HG03280 (cell line): ENCODE results near the gene KRTAP20-4.

Experiments
- ATAC-seq: cut with Tn5 transposase; IDR thresholded peaks from one replicate; pipeline ENCODE4 v1.9.1; 2021; ENCODE audit warnings: mild to moderate bottlenecking, moderate library complexity; ENCODE audit not compliant: unreplicated experiment

The KRTAP20-4 gene

DNA sequence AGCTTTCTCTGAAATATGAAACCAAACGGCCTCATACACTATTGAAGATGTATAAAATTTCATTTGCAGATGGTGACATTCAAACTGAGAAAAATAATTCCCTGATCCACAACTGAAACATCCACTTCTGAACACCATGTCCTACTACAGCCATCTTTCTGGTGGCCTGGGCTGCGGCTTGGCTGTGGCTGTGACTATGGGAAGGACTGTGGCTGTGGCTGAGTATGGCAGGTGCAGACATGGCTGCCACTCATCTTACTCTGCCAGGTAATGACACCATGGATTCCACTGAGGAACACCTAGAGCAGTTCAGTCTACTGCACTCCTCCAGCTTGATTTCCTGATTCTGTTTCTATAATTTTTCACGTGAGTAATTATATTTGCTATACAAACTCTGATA lies at the start of gene KRTAP20-4:
KRTAP20-4 (plus strand) TSS at position 106 of the 400 bp plus-strand sequence.
- ATAC-seq: no peak

DNA sequence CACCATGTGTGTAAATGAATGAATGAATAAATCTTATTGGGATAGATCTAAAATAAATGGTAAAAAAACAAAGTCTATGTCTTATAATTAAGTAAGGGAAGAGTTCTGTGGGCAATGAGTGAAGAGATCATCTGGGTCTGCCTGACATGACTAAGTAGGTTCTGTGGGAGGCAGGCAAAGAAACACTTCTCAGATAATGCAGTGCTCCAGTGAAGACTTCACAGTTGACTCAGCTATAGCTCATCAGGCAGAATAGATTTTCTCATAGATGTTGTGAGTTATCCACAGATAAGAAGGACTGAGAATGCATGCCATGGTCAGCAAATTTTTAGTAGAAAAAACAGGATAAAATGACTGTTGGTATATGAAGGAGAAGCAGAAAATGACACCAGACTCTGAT lies 42.7 kb upstream of the KRTAP20-4 start:
- no peak for ATAC-seq

DNA sequence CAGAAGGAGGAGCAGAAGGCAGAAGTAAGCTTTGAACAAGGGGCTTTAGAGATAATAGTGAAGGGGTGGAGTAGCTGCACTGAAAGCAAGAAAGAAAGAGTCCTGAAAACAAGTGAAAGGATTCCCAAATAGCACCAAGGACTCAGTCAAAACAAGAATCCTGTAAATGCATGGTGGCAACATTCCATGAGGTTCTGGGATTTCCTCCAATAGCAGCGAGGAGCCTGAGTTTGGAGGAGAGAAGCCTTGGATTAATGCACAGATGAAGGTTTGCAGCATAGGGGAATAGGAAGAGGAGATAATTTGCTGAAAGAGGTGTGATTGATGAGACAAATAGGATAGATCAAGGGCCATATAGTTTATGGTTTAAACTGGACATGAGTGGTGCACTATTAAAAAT lies 41.1 kb upstream of the KRTAP20-4 start:
- ATAC-seq: no peak

DNA sequence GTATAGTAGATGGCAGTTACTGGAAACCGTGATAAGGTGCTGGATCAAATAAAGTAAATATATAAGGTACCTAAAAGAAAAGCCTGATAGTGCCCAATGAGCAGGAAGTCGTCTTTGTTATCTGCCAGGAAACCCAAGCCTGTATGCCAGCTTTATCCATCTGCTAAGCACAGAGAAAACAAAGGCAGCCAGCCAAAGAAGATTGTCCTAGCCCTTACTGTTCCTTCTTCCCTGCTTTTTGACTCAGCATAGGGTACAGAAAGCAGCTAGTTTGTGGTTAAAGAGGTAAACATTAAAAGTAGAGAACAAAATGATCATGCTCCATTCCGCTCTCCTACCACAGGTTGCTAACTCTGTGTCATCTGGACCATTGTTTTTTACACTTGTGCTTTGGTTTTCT lies 40.3 kb upstream of the KRTAP20-4 start:
- no peak for ATAC-seq

DNA sequence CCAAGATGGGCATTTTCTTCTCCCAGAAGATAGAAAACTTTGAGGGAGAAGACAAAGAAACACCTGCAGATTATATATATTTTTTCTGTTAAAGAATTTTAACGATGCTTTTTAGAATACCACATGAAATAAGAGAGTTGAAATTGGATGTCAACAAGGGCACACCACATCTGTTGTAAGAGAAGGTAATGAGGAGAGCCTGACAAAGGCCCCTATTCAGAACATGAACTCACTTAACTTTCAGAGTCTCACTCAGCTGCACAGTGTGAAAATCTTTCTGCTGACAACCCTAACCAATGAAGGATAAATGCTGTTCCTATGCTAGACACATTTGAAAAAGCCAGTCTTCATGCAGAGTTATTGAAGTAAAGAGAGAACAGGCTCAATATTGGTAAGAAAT lies 37.6 kb upstream of the KRTAP20-4 start:
- no peak for ATAC-seq

DNA sequence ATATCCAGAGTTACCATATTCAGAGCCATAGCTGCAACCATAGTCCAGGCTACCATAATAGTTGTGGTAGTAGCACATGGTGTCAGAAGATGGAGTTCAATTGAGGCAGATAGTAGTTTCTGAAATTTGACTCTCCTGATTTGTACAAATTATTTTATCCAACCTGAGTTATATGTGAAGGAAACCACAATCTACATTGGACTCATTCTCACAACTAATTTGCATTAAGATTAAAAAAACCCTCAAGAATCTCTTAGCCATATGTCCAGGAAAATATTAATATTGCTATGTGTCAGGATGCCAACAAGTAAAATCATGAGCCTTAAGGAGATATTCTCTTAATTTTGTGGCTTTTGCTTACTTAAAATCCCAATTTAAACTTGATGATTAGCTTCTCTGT lies 30.1 kb upstream of the KRTAP20-4 start, which contains the start of gene KRTAP22-2:
KRTAP22-2 (minus strand) TSS at position 101 of the 400 bp plus-strand sequence.
- ATAC-seq: no peak

DNA sequence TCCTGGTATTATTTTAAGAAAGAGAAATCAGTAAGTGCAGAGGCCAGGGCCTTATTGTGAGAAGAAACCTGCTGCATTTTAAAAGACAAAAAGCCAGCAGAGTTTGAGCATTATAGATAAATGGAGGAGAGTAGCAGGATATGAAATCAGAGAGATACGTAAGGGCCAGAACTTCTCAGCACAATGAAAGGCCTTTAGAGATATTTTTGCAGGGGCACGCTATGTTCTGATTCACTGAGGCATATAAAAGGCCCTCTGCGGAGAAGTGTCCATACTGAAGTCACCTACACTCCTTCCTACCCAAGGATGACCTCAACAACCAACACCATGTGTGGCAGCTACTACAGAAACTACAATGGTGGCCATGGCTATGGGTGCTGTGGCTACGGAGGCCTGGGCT lies 28.3 kb upstream of the KRTAP20-4 start, which contains the start of gene KRTAP6-3:
KRTAP6-3 (plus strand) TSS at position 301 of the 400 bp plus-strand sequence; CDS start at position 307, 6 bp downstream.
- no peak for ATAC-seq

DNA sequence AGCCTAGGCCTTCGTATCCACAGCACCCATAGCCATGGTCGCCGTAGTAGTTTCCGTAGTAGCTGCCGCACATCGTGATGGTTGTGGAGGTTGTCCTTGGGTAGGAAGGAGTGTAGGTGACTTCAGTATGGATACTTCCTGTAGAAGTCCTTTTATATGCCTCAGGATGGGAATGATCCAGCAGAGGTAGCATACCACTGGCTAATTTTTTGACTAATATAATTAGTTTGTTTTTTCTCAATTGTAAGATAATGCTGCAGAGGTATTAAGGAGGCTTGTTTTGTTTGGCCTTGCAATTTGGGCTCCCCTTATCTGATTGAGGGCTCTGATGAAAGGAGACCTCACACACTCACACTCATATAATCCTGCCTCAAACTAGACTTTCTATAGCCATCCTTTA lies 21.6 kb upstream of the KRTAP20-4 start, which contains the start of gene KRTAP6-2:
KRTAP6-2 (minus strand) TSS at position 101 of the 400 bp plus-strand sequence; CDS start at position 73, 28 bp downstream.
- no peak for ATAC-seq

DNA sequence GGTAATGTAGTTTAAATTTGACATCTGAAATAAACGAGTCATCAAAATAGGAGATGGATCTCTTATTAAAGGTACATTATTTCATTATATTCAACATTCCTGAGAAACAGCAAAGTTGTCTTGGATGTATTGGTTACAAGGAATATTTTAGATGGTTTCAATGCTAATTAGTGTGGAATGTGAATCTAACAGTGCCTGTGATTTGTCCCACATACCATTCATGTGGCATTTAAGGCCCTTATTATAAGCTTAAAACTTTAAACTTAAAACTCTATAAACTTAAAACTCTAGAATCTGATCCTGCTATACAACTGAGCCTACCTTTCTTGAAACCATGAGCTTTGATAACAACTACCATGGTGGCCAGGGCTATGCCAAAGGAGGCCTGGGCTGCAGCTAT lies 19.6 kb upstream of the KRTAP20-4 start, which contains the start of gene KRTAP22-1:
KRTAP22-1 (plus strand) TSS at position 301 of the 400 bp plus-strand sequence.
- no peak for ATAC-seq

DNA sequence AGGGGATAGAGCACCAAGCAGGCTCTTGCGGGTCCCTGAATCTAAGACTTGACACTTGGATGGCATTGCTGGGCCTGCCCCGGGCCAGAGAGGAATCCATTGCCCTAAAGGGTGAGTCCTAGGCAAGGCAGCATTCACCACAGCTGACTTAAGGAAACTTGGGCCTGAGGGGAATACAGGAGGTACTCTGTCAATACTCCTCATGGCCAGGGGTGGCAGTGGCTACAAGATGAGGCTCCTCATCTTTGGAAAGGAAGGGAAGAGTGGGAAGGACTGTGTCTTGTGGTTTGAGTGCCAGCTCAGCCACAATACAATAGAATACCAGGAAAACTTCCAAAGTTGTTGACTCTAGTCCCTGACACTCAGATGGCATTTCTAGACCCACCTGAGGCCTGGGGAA lies 14.5 kb upstream of the KRTAP20-4 start:
- no peak for ATAC-seq

DNA sequence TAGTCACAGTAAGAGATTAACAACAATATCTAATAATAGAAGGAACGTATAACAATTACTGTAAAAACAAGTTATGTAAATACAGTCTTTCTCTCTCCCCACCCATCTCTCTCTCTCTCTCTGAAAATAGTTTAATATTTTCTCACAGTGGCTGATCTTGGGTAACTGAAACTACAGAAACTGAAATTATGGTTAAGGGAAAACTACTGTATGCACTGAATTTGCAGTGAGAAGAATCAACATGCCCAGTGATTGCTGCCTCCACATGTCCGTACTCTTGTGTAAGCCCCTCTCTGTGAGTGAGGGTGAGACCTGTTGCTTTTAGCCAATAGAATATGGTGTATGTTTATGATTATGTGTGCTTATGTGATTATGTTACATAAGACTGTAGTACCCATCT lies 8.3 kb upstream of the KRTAP20-4 start:
- no peak for ATAC-seq

DNA sequence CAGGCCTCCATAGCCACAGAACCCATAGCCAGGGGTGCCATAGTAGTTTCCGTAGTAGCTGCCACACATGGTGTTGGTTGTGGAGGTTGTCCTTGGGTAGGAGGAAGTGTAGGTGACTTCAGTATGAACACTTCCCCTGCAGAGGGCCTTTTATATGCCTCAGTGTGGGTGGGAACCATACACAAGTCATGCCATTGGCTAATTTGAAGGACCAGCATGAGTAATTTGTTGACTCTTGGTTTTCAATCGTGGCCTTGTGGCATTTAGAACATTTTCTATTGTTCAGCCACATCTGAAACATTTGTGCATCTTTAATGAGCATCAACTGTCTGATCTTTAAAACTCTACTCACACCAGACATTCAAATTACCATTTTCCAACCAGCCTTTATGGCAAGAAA lies 6.6 kb upstream of the KRTAP20-4 start, which contains the start of gene KRTAP6-1:
KRTAP6-1 (minus strand) TSS at position 95 of the 400 bp plus-strand sequence; CDS start at position 69, 26 bp downstream.
- no peak for ATAC-seq

DNA sequence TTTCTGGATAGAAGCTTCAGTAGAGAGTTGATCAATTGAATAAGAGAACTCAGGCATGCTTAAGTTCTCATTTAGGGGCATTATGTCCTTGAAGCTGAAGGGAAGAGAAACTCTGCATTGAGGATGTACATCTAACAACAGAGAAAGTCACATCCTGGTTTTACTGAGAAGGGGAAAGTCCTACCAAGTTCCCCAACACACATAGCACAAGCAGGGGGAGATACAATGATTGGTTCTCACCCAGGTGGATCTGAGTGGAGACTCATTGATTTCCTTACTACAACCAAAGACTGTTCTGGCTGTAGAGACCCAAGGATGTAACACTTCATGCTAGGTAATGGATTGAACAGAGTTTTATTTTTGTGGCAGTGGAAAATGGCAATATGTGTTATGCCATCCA lies 5.2 kb upstream of the KRTAP20-4 start:
- ATAC-seq: no peak

DNA sequence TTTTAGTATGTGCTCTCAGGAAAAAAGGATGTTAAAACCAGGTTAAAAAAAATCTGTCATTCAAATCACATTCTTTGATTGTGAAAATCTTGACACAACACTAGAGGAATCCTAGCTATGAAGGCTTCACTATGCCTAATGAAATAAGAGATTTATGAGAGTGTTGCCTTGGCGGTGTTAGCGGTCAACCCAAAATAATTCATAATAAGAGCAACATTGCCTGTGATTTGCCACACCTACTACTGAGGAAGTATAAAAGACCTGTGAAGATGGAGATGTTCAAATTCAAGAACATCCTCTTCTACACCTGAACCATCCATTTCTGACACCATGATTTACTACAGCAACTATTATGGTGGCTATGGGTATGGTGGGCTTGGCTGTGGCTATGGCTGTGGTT lies 4.3 kb upstream of the KRTAP20-4 start, which contains the start of gene KRTAP20-1:
KRTAP20-1 (plus strand) TSS at position 301 of the 400 bp plus-strand sequence; CDS start at position 331, 30 bp downstream.
- ATAC-seq: no peak

DNA sequence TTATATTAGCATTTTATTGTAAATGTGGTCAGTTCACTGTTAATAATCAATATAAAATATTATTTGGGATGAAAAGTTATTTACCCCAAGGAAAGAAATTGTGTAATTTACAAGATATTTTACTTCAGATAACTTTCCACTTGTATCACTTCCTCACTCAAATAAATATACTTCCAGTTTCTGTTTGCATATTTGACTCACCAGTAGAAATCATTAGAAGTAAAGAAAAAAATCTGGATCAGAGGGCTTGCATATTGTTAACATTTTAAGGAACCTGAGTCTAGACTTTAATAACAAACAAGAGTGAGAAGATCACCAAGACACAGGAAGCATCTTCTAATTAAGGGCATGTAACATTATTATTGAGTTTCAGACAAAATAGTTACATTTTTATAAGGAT lies 347 bp upstream of the KRTAP20-4 start:
- ATAC-seq: no peak

DNA sequence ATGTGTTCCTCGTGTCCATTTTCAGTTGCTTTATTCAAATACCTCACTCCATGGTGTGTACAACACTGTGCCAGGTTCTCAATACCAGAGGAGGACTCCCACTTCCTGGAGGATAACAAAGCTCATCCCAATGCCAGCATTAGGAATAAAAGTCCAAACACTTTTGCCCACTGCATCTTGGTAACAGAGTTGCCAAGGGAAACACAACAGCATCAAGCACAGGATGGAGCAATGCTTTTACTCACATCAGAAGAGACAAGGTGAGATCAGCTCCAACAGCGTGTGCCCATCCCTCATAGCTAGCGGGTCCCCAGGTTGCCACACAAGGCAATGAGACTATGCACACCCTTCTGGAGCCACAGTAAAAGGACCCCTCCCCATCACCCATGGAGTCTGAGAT lies 2.9 kb downstream of the KRTAP20-4 start:
- no peak for ATAC-seq

DNA sequence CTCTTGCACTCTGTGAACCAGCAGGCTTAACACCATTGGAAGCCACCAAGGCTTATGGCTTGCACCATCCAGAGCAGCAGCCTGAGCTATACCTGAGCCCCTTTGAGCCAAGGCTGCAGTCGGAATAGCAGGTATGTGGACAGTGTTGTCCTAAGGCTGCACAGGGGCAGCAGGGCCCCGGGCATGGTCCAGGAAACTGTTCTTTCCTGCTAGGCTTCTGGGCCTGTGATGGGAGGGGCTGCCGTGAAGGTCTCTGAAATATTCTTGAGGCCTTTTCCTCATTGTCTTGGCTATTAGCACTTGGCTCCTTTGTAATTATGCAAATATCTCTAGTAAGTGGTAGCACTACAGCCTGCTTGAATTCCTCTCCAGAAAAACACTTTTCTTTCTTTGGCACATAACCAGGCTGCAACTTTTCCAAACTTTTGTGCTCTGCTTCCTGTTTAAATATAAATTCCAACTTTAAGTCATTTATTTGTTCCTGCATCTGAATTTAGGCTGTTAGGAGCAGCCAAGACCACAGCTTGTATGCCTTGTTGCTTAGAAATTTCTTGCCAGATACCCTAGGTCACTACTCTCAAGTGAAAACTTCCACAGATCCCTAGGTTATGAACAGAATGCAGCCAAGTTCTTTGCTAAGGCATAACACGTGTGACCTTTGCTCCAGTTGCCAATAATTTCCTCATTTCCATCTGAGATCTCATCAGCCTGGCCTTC lies 5.2 kb downstream of the KRTAP20-4 start:
- ATAC-seq: no peak

DNA sequence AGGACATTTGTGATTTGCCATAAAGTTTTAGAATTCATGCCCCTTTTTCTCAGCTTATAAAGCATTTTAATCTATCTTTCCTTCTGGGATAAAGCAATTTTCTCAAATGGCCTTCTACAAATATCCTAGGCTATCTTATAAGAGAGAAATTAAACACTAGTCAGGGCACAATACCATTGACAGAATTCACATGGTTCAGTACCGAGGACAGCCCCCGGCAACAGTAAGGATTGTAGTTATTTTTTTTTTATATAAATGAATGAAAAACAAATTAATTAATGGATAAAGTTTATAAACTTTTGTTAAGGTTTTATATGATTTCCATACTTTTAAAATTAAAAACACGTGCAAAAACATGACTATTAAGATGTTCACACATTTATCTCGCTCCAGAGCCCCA lies 7.7 kb downstream of the KRTAP20-4 start:
- no peak for ATAC-seq

DNA sequence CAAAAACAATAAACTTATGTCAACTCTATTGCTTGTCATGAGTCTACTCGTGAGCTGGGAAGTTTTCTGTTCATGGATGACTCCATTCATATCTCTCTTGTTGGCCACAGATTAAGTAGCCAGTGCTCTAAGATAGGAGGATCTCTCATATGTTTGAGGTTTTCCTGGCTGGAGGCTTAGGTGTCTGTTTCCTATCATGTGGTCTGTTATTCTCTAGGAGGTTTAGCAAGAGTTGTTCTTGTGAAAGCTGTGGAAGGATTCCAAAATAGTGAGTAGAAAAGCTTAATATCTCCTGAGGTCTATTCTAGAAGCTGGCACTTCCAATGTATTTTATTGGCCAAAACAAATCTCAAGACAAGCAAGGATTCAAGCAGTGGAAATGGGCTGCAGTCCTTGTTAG lies 8.8 kb downstream of the KRTAP20-4 start:
- ATAC-seq: no peak

DNA sequence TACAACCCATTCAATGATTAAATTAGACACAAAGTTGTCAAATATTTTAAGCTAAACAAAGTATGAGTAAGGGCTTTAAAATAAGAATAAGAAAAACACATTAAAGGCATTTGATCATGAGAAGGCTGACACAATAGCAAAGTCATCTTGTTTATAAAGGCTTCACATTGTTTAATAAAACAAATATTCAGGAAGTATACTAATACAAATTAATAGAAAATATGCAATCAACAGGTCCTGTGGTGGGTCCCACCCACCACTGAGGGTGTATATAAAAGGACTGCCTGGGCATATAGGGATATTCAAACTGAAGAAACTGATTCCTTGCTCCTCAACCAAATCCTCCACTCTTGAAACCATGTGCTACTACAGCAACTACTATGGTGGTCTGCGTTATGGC lies 14.5 kb downstream of the KRTAP20-4 start, which contains the start of gene KRTAP20-2:
KRTAP20-2 (plus strand) TSS at position 301 of the 400 bp plus-strand sequence; CDS start at position 359, 58 bp downstream.
- ATAC-seq: no peak

DNA sequence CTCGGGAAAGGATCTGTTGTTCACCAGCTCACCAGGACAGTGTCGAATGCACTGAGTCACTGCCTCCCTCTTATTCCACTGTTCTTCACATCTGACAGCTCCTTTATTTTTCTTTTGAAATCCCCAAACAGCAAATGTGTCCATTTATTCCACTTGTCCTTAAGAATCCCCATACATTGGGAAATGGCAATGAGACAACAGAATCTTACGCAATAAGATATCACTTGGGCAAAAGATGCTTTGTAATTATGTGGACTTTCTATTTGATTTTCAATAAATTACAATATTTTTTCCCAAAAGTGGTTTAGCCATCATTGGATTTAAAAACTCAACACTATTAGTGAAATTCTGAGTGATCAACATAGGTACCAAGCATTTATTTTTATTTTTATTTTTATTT lies 18.3 kb downstream of the KRTAP20-4 start:
- ATAC-seq: no peak

DNA sequence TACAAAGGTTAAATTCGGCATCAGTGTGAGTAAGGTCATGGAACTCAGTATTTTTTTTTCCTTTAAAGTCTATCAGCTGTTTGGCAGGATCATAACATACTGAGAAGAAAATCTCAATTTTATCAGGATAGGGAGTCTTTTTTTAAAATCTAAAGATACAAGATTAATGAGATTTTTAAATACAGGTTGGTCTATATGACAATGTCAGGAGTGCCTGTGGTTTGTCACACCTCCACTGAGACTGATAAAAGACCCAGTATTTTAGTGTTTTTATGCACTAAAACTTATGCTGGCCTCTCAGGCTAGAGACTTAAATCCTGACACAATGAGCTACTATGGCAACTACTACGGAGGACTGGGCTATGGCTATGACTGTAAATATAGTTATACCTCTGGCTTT lies 22.1 kb downstream of the KRTAP20-4 start, which contains the start of gene KRTAP20-3:
KRTAP20-3 (plus strand) TSS at position 301 of the 400 bp plus-strand sequence.
- no peak for ATAC-seq
